SK-N-SH treated with all-trans-retinoic acid at 6 μM for 48 hours (cell line): ENCODE data around the gene PRR18.

Source experiments
- ATAC-seq: fragments of 200-7000 bp; cut with Tn5 transposase; 3 replicates; pipeline ENCODE4 v1.9.1; 2020; ENCODE audit warnings: mild to moderate bottlenecking, moderate library complexity
- ARNTL ChIP-seq: fragments of 450-650 bp; formaldehyde crosslinking; IDR thresholded peaks from 2 replicates; pipeline ENCODE4 v1.5.0; 2020; ENCODE audit warnings: low read depth, mild to moderate bottlenecking, moderate library complexity, borderline replicate concordance
- BACH2 ChIP-seq: fragments of 250-450 bp; sonication (Bioruptor Pico); IDR thresholded peaks from 2 replicates; pipeline ENCODE4 v1.9.0; 2021; ENCODE audit warnings: mild to moderate bottlenecking, borderline replicate concordance
- CSDC2 ChIP-seq: fragments of 250-450 bp; sonication (Bioruptor Pico); IDR thresholded peaks from 2 replicates; pipeline ENCODE4 v1.5.0; 2020; ENCODE audit warnings: mild to moderate bottlenecking, moderate library complexity
- GLIS3 ChIP-seq: fragments of 250-450 bp; sonication (Bioruptor Pico); IDR thresholded peaks from 2 replicates; pipeline ENCODE4 v1.5.0; 2020; ENCODE audit warnings: mild to moderate bottlenecking, moderate library complexity
- ISL1 ChIP-seq: fragments of 250-450 bp; sonication (Bioruptor Pico); IDR thresholded peaks from 2 replicates; pipeline ENCODE4 v2.1.2; 2022; ENCODE audit warnings: mild to moderate bottlenecking, moderate library complexity
- OSR1 ChIP-seq: fragments of 250-450 bp; sonication (Bioruptor Pico); IDR thresholded peaks from 2 replicates; pipeline ENCODE4 v1.8.0; 2022; ENCODE audit warnings: moderate library complexity, mild to moderate bottlenecking, inconsistent platforms
- POU6F1 ChIP-seq: fragments of 250-450 bp; sonication (Bioruptor Pico); IDR thresholded peaks from 2 replicates; pipeline ENCODE4 v1.8.0; 2021; ENCODE audit warnings: low read depth, mild to moderate bottlenecking, moderate library complexity, borderline replicate concordance
- RARB ChIP-seq: fragments of 250-450 bp; sonication (Bioruptor Pico); IDR thresholded peaks from 2 replicates; pipeline ENCODE4 v1.8.0; 2021; ENCODE audit warnings: mild to moderate bottlenecking, moderate library complexity
- SNAI2 ChIP-seq: fragments of 250-450 bp; sonication (Bioruptor Pico); IDR thresholded peaks from 2 replicates; pipeline ENCODE4 v1.5.0; 2020; ENCODE audit warnings: mild to moderate bottlenecking, moderate library complexity
- TCF4 ChIP-seq: fragments of 250-450 bp; sonication (Bioruptor Pico); IDR thresholded peaks from 2 replicates; pipeline ENCODE4 v1.8.0; 2021; ENCODE audit warnings: mild to moderate bottlenecking, moderate library complexity, borderline replicate concordance
- TOX ChIP-seq: fragments of 250-450 bp; sonication (Bioruptor Pico); IDR thresholded peaks from 2 replicates; pipeline ENCODE4 v1.8.0; 2021; ENCODE audit warnings: mild to moderate bottlenecking, moderate library complexity, borderline replicate concordance
- ZC3H10 ChIP-seq: fragments of 250-450 bp; sonication (Bioruptor Pico); IDR thresholded peaks from 2 replicates; pipeline ENCODE4 v1.5.1; 2021; ENCODE audit warnings: mild to moderate bottlenecking, moderate library complexity
- ZNF8 ChIP-seq: fragments of 450-650 bp; formaldehyde crosslinking; IDR thresholded peaks from 2 replicates; pipeline ENCODE4 v1.5.0; 2020; ENCODE audit warnings: mild to moderate bottlenecking, moderate library complexity
- TF ChIP-seq, protein P1 (sequence below): fragments of 250-450 bp; sonication (Bioruptor Pico); IDR thresholded peaks from 2 replicates; pipeline ENCODE4 v1.5.1; 2020; ENCODE audit warnings: low read depth, mild to moderate bottlenecking, moderate library complexity
- TF ChIP-seq, protein P2 (sequence below): fragments of 250-450 bp; sonication (Bioruptor Pico); IDR thresholded peaks from 2 replicates; pipeline ENCODE4 v1.5.0; 2020; ENCODE audit warnings: mild to moderate bottlenecking, moderate library complexity
- TF ChIP-seq, protein P3 (sequence below): fragments of 250-450 bp; sonication (Bioruptor Pico); IDR thresholded peaks from 2 replicates; pipeline ENCODE4 v1.5.1; 2021; ENCODE audit warnings: mild to moderate bottlenecking, moderate library complexity

Gene PRR18

GRCh38 chr6:166309977-166310376 lies 1.8 kb upstream of the PRR18 start:
- no peak for ATAC-seq
- no peak for TF ChIP-seq TCF4
- TF ChIP-seq POU6F1 (CRISPR knock-in tag): no peak
- TF ChIP-seq, protein P1, sequence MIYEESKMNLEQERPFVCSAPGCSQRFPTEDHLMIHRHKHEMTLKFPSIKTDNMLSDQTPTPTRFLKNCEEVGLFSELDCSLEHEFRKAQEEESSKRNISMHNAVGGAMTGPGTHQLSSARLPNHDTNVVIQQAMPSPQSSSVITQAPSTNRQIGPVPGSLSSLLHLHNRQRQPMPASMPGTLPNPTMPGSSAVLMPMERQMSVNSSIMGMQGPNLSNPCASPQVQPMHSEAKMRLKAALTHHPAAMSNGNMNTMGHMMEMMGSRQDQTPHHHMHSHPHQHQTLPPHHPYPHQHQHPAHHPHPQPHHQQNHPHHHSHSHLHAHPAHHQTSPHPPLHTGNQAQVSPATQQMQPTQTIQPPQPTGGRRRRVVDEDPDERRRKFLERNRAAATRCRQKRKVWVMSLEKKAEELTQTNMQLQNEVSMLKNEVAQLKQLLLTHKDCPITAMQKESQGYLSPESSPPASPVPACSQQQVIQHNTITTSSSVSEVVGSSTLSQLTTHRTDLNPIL: no peak
- TF ChIP-seq, protein P2, sequence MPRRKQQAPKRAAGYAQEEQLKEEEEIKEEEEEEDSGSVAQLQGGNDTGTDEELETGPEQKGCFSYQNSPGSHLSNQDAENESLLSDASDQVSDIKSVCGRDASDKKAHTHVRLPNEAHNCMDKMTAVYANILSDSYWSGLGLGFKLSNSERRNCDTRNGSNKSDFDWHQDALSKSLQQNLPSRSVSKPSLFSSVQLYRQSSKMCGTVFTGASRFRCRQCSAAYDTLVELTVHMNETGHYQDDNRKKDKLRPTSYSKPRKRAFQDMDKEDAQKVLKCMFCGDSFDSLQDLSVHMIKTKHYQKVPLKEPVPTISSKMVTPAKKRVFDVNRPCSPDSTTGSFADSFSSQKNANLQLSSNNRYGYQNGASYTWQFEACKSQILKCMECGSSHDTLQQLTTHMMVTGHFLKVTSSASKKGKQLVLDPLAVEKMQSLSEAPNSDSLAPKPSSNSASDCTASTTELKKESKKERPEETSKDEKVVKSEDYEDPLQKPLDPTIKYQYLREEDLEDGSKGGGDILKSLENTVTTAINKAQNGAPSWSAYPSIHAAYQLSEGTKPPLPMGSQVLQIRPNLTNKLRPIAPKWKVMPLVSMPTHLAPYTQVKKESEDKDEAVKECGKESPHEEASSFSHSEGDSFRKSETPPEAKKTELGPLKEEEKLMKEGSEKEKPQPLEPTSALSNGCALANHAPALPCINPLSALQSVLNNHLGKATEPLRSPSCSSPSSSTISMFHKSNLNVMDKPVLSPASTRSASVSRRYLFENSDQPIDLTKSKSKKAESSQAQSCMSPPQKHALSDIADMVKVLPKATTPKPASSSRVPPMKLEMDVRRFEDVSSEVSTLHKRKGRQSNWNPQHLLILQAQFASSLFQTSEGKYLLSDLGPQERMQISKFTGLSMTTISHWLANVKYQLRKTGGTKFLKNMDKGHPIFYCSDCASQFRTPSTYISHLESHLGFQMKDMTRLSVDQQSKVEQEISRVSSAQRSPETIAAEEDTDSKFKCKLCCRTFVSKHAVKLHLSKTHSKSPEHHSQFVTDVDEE (CRISPR knock-in tag): no peak
- no peak for TF ChIP-seq OSR1 (CRISPR knock-in tag)
- no peak for TF ChIP-seq ARNTL (CRISPR knock-in tag)
- no peak for TF ChIP-seq TOX
- TF ChIP-seq, protein P3, sequence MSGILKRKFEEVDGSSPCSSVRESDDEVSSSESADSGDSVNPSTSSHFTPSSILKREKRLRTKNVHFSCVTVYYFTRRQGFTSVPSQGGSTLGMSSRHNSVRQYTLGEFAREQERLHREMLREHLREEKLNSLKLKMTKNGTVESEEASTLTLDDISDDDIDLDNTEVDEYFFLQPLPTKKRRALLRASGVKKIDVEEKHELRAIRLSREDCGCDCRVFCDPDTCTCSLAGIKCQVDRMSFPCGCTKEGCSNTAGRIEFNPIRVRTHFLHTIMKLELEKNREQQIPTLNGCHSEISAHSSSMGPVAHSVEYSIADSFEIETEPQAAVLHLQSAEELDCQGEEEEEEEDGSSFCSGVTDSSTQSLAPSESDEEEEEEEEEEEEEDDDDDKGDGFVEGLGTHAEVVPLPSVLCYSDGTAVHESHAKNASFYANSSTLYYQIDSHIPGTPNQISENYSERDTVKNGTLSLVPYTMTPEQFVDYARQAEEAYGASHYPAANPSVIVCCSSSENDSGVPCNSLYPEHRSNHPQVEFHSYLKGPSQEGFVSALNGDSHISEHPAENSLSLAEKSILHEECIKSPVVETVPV (CRISPR knock-in tag): no peak
- TF ChIP-seq RARB (CRISPR knock-in tag): no peak
- no peak for TF ChIP-seq ISL1 (CRISPR knock-in tag)
- no peak for TF ChIP-seq CSDC2 (CRISPR knock-in tag)
- no peak for TF ChIP-seq ZC3H10 (CRISPR knock-in tag)
- TF ChIP-seq BACH2 (CRISPR knock-in tag): no peak
- TF ChIP-seq ZNF8: no peak
- no peak for TF ChIP-seq SNAI2 (CRISPR knock-in tag)

GRCh38 chr6:166308769-166309589 lies 787 bp upstream of the PRR18 start:
- no peak for ATAC-seq

More at GRCh38 chr6:166308769-166309589, 787 bp upstream of the PRR18 start:
- TF ChIP-seq, protein P2 (CRISPR knock-in tag): no peak
- TF ChIP-seq GLIS3 (CRISPR knock-in tag): no peak
